A673 (cell line): Measurements from ENCODE around the gene NR2F2. TPM values are rescaled to one million over a fixed set of nuclear protein-coding genes. Genes with fewer than 3 reads are reported as not detected.

Experiments used
- BruUV-seq: library from RNA; stranded (reverse); fragments of 400-500 nt; replicated peaks from 2 replicates; lab custom pipeline; 2021; lab: Mats Ljungman, UMichigan
- CTCF ChIA-PET: fragments of 300-600 bp; sonication (Branson Sonifier 250); formaldehyde crosslinking; loops from one replicate; lab custom pipeline; 2022; ENCODE audit warnings: antibody characterized with exemption; lab: Charles Lee
- POLR2A ChIA-PET: fragments of 300-600 bp; sonication (Branson Sonifier 250); formaldehyde crosslinking; loops from one replicate; lab custom pipeline; 2022; ENCODE audit warnings: antibody characterized with exemption; ENCODE audit not compliant: low non-redundant PET; lab: Charles Lee
- DNase-seq: peaks from one replicate; pipeline ENCODE4 v3.0.0-alpha.2; 2015; ENCODE audit warnings: low spot score
- H3K27ac ChIP-seq: fragments of 200-600 bp; sonication (generic); 2 replicates; pipeline ENCODE4 v1.5.1; 2016; ENCODE audit warnings: mixed run types, low read depth, mild to moderate bottlenecking, mixed read lengths, antibody characterized with exemption, low read length; ENCODE audit not compliant: poor library complexity, severe bottlenecking
- H3K27me3 ChIP-seq: fragments of 200-600 bp; sonication (generic); replicated peaks from 2 replicates; pipeline ENCODE4 v1.6.1; 2017; ENCODE audit warnings: mixed run types, low read depth, mild to moderate bottlenecking, mixed read lengths, antibody characterized with exemption, low read length; ENCODE audit not compliant: insufficient read depth, poor library complexity
- H3K36me3 ChIP-seq: fragments of 200-600 bp; sonication (generic); 2 replicates; pipeline ENCODE4 v1.6.1; 2016; ENCODE audit warnings: mixed run types, mild to moderate bottlenecking, mixed read lengths, antibody characterized with exemption, low read length; ENCODE audit not compliant: insufficient read depth, poor library complexity, severe bottlenecking
- H3K4me1 ChIP-seq: fragments of 200-600 bp; sonication (generic); 2 replicates; pipeline ENCODE4 v1.6.1; 2017; ENCODE audit warnings: mixed run types, mild to moderate bottlenecking, mixed read lengths, antibody characterized with exemption, low read length; ENCODE audit not compliant: insufficient read depth, poor library complexity, severe bottlenecking
- H3K4me3 ChIP-seq: fragments of 200-600 bp; sonication (generic); 2 replicates; pipeline ENCODE4 v1.5.1; 2016; ENCODE audit warnings: low read depth, mixed run types, mild to moderate bottlenecking, mixed read lengths, low read length; ENCODE audit not compliant: poor library complexity, severe bottlenecking
- H3K9me3 ChIP-seq: fragments of 200-600 bp; sonication (generic); 2 replicates; pipeline ENCODE4 v1.6.1; 2016; ENCODE audit warnings: mixed run types, low read depth, mild to moderate bottlenecking, mixed read lengths, antibody characterized with exemption, low read length; ENCODE audit not compliant: poor library complexity, severe bottlenecking
- EZH2 ChIP-seq: fragments of 200-600 bp; sonication (generic); IDR thresholded peaks from 2 replicates; pipeline ENCODE4 v1.6.1; 2017; ENCODE audit warnings: borderline replicate concordance, low read depth, mild to moderate bottlenecking, mixed read lengths, antibody characterized with exemption, low read length; ENCODE audit not compliant: poor library complexity, severe bottlenecking
- intact Hi-C: fragments of 100-400 bp; cut with micrococcal nuclease; formaldehyde crosslinking; loops from one replicate; pipeline ENCODE4 v1.10.0; 2022; ENCODE audit not compliant: unreplicated experiment
- total RNA-seq: library from RNA; stranded (reverse); gene quantifications from 2 replicates; pipeline ENCODE4 v1.2.3, GENCODE V29; 2021
- TF ChIP-seq, protein P1 (sequence below): fragments of 300-800, 200-600 bp; sonication (generic); conservative IDR thresholded peaks from 2 replicates; pipeline ENCODE4 v1.5.1; 2017; ENCODE audit warnings: low read depth, mild to moderate bottlenecking, antibody characterized with exemption, low read length, moderate library complexity, mixed read lengths

The NR2F2 gene
- total RNA-seq, 1 experiment from 2014 or later = 106 TPM

DNA sequence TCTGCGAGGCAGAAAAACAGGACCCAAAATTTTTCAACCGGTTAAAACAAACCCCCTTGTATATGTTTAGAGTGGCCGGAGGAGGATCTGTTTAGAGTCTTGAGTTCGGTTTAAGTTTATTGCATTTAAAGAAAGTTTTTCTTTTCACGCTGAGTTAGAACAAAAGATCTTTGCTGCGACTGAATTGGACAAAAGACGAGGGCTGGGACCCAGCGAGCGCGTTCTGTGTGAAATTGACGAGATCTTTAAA lies 9.8 kb downstream of the NR2F2 start:
- H3K4me3 ChIP-seq = peak overlapping the region; percentile 77
- H3K36me3 ChIP-seq = peaks cover 68% of the 10 kb centered on the region
- ChIA-PET POLR2A (interaction anchor here (0.6 to 0.7 kb wide), 4 partner anchors 77 to 906 kb away, joined by 4 to 9 read pairs (median 7); no protein-coding TSS in a partner anchor), CTCF (interaction anchor here (0.9 to 3.0 kb wide), 2 partner anchors 13 to 246 kb away, joined by 3 to 16 read pairs; no protein-coding TSS in a partner anchor)
- H3K9me3 ChIP-seq = no peaks in the 10 kb centered on the region
- no peaks in the 10 kb centered on the region for H3K27me3 ChIP-seq
- intact Hi-C loops = loop anchor here (5.0 to 10.0 kb wide), 3 partner anchors 1045 to 1407 kb away; no protein-coding TSS in a partner anchor
- H3K27ac ChIP-seq = peak overlapping the region; percentile 97
- TF ChIP-seq, protein P1, sequence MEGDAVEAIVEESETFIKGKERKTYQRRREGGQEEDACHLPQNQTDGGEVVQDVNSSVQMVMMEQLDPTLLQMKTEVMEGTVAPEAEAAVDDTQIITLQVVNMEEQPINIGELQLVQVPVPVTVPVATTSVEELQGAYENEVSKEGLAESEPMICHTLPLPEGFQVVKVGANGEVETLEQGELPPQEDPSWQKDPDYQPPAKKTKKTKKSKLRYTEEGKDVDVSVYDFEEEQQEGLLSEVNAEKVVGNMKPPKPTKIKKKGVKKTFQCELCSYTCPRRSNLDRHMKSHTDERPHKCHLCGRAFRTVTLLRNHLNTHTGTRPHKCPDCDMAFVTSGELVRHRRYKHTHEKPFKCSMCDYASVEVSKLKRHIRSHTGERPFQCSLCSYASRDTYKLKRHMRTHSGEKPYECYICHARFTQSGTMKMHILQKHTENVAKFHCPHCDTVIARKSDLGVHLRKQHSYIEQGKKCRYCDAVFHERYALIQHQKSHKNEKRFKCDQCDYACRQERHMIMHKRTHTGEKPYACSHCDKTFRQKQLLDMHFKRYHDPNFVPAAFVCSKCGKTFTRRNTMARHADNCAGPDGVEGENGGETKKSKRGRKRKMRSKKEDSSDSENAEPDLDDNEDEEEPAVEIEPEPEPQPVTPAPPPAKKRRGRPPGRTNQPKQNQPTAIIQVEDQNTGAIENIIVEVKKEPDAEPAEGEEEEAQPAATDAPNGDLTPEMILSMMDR = no peak
- TF ChIP-seq EZH2 = no peak
- TSS peak; percentile 81 for BruUV-seq
- DNase-seq = no peak
- H3K4me1 ChIP-seq = peaks cover 42% of the 10 kb centered on the region

DNA sequence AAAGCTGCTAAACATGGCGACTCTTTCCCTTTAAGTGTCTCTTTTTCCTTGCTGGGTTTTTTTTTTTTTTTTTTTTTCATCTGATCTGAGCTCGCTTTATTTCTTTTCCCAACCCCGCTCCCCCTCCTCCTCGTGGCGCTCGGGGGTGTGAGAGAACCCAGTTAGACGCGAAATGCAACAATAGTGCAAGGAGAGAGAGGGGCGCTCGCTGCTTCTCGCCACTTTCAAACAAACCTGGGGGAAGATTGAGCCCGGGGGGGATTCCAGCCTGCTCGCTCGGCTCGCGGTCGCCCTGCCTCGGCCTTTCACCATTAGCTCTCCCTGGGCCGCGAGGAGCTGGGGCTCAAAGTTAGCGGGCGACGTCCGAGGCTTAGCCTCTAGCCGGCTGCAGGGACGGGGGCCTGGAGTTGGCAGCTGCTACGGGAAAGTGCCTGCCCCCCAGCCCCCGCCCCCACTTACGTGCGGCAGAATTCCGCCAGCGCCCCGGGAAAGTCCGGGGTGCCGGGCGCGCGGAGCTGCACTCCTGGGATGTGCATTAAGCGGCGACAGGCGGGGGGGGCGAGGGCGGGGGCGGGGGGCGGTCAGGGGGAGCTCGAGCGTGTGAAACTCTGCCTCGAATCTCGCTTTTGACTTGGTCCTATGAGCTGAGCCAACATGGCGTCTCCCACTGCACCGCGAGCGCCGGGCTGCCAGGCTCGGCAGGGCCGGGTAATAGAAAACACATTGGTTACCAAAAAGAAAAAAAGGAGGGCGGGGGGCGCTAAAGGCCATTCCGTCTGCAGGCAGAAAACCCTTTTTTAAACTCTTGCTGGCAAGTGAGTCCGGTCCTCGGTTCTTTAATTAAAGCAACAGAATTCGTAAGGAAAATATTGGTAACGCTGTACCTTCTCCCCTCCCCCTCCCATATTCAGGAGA lies 10.4 kb downstream of the NR2F2 start:
- H3K27me3 ChIP-seq = no peaks in the 10 kb centered on the region
- ChIA-PET CTCF (interaction anchor here (0.9 to 3.0 kb wide), 2 partner anchors 14 to 245 kb away, joined by 3 to 16 read pairs; no protein-coding TSS in a partner anchor), POLR2A (interaction anchor here (0.6 to 0.7 kb wide), 5 partner anchors 9 to 906 kb away, joined by 3 to 9 read pairs (median 5); no protein-coding TSS in a partner anchor)
- intact Hi-C loops = loop anchor here (5.0 to 10.0 kb wide), 3 partner anchors 1046 to 1406 kb away; no protein-coding TSS in a partner anchor
- no TSS peak for BruUV-seq
- peak; percentile 86 for DNase-seq
- peak overlapping the region; percentile 97 for H3K27ac ChIP-seq
- H3K9me3 ChIP-seq = no peaks in the 10 kb centered on the region
- peaks cover 62% of the 10 kb centered on the region for H3K36me3 ChIP-seq
- no peak for TF ChIP-seq EZH2
- TF ChIP-seq, protein P1 = no peak
- peaks cover 47% of the 10 kb centered on the region for H3K4me1 ChIP-seq
- peak overlapping the region; percentile 77 for H3K4me3 ChIP-seq

DNA sequence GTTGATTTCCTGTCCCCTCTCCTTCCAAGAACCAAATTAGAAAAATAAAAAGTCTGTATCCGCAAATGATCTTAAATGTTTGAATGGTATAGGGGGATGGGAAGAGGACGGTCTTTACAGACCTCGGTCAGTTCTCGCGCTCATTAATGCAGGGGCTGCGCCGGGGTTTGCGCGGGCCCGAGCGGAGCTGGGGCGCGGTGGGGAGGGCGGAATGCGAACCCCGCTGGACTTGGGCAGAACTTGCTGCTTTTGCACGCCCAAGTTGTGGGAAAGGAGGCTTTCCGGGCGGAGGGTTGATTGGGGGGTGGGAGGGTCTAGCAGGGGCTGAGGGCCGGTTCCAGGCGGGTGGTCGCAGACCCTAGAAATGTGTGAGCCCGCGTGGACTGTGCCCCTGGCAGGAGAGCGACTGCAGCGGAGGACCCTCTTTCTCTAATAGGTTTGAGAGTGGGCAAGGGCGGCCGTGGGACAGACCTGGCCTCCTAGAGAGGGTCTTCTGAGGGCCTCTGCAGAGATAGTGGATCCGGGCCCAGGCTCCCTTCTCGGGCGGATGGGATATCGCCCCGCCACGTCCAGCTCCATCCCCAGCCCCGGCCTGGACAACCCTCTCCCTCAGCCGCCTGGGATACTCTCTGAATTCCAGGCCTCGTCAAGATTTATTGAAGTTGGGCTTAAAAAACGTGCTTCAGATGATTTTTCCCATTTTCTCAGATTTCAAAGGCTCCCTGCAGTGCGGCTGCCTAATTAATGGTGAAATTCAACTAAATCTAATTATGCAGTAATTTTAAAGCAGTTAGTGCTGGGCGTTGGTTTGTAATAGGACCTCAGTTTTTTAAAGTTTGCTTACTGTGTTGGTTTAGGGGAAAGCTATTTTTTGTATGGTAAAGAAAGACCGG lies 11.3 kb downstream of the NR2F2 start:
- H3K9me3 ChIP-seq = no peaks in the 10 kb centered on the region
- no TSS peak for BruUV-seq
- peak overlapping the region; percentile 97 for H3K27ac ChIP-seq
- POLR2A ChIA-PET = interaction anchor here (0.6 kb wide), 2 partner anchors 10 to 715 kb away, joined by 3 read pairs; no protein-coding TSS in a partner anchor
- intact Hi-C loops = loop anchor here (5.0 to 10.0 kb wide), 3 partner anchors 1047 to 1406 kb away; no protein-coding TSS in a partner anchor
- peak overlapping the region; percentile 77 for H3K4me3 ChIP-seq
- H3K36me3 ChIP-seq = peaks cover 53% of the 10 kb centered on the region
- peaks cover 55% of the 10 kb centered on the region for H3K4me1 ChIP-seq
- no peak for TF ChIP-seq EZH2
- TF ChIP-seq, protein P1 = no peak
- DNase-seq = peak; percentile 62
- H3K27me3 ChIP-seq = no peaks in the 10 kb centered on the region
- CTCF ChIA-PET = interaction anchor here (0.5 to 3.0 kb wide), 3 partner anchors 14 to 495 kb away, joined by 6 to 16 read pairs (median 8); no protein-coding TSS in a partner anchor
